ENCODE results near the gene MAPK8IP2.

MAPK8IP2 gene

DNA sequence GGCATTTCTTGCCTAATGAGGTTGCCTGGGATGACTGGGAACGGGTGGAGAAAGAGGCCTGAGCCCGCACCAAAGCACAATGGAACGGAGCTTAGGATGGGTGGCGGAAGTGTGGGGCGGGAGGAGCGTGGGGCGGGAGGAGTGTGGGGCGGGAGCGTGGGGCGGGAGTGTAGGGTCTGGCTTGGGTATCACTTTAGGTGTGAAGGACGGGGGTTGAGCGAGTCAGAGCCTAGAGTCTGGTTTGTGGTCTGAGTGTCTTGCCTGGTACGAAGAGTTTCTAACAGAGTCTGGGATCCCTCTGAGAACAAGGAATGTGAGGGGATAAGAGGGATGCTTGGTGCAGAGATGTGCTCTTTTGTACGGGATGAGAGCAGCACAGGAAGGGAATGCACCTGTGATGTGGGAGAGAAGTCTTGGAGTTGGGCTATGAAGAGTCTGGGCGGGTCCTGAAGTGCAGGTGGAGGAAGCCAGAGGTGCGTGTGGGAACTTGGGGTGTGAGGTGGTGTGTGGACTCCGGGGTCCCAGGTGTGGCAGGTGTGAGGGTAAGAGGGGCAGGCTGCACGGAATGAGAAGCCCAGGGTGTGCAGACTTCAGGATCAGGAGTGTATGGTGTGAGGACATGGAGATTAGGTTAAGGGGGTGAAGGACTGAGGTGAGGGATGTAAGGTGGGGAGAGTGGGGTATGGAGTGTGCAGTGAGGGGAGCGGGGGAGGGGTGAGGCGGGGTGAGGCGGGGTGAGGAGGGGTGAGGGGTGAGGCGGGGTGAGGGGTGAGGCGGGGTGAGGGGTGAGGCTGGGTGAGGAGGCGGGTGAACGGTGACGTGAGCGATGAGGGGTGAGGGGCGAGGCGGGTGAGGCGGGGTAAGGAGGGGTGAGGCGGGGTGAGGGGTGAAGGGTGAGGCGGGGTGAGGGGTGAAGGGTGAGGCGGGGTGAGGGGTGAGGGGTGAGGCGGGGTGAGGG lies 38.9 kb upstream of the MAPK8IP2 start:
- TF ChIP-seq, protein P1, sequence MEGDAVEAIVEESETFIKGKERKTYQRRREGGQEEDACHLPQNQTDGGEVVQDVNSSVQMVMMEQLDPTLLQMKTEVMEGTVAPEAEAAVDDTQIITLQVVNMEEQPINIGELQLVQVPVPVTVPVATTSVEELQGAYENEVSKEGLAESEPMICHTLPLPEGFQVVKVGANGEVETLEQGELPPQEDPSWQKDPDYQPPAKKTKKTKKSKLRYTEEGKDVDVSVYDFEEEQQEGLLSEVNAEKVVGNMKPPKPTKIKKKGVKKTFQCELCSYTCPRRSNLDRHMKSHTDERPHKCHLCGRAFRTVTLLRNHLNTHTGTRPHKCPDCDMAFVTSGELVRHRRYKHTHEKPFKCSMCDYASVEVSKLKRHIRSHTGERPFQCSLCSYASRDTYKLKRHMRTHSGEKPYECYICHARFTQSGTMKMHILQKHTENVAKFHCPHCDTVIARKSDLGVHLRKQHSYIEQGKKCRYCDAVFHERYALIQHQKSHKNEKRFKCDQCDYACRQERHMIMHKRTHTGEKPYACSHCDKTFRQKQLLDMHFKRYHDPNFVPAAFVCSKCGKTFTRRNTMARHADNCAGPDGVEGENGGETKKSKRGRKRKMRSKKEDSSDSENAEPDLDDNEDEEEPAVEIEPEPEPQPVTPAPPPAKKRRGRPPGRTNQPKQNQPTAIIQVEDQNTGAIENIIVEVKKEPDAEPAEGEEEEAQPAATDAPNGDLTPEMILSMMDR (IDR thresholded peaks at IDR 0.05; ENCODE audit: insufficient read depth, low read length, missing control alignments) = no peak
- ChIA-PET CTCF (interaction anchor here (1.3 to 2.5 kb wide), 3 partner anchors 11 to 59 kb away, joined by 3 to 10 read pairs (median 10); partner anchors contain the start of gene SCO2), POLR2A (no interaction called here)
- H3K4me3 ChIP-seq (ENCODE audit: low read depth, low read length) = no peak overlapping the region
- DNase-seq (ENCODE audit: low read depth, low spot score) = no peak

DNA sequence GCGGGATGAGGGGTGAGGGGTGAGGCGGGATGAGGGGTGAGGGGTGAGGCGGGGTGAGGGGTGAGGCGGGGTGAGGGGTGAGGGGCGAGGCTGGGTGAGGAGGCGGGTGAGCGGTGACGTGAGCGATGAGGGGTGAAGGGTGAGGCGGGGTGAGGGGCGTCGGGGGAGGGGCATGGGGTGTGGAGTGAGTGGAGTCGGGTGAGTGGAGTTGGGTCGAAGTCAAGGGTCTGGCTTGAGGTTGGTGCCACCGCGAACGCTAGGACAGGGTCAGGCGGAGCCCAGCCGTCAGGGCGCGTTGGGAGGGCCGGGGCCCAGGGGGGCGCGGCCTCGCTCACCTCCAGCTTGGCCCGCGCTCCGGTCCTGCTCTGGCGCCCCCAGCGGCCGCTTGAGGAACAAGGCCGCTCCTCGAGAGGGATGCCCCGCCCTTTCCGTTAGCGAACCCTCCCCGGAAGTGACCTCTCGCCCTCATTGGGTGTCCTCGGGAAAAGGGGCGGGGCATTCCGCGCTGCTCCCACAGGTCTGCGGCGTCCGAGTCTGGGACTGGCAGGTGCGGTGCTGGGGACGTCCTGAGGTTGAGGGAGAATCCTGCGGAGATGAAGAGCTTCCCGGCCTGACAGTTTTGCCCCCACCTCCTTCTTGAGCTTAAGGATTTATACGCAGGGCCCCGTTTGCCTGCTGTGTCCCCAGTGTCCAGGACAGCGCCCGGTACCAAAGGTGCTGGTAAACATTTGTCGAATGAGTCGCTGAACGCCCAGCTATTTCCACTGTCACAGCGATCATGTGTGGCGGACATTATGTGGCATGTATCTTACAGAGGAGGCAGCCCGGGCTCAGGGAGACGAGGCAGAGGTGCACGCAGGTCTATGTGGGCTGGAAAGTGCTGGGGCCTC lies 37.8 kb upstream of the MAPK8IP2 start, which contains the start of gene SYCE3:
Gene SYCE3 (minus strand): TSS at position 397 of the 890 bp plus-strand sequence. CDS start 6,514 bp downstream, outside the sequence.
- ChIA-PET POLR2A (interaction anchor here (1.3 kb wide), 1 partner anchor 15 kb away, joined by 3 read pairs; no protein-coding TSS in a partner anchor), CTCF (interaction anchor here (0.6 to 5.1 kb wide), 27 partner anchors 7 to 93 kb away, joined by 3 to 124 read pairs (median 5); partner anchors contain the start of genes ARSA, CHKB, CPT1B and KLHDC7B)
- TF ChIP-seq, protein P1 (IDR thresholded peaks at IDR 0.05; ENCODE audit: insufficient read depth, low read length, missing control alignments) = peak; percentile 91
- DNase-seq (ENCODE audit: low read depth, low spot score) = peak; percentile 28
- H3K4me3 ChIP-seq (ENCODE audit: low read depth, low read length) = peak within 1 kb of the TSS; percentile 67

DNA sequence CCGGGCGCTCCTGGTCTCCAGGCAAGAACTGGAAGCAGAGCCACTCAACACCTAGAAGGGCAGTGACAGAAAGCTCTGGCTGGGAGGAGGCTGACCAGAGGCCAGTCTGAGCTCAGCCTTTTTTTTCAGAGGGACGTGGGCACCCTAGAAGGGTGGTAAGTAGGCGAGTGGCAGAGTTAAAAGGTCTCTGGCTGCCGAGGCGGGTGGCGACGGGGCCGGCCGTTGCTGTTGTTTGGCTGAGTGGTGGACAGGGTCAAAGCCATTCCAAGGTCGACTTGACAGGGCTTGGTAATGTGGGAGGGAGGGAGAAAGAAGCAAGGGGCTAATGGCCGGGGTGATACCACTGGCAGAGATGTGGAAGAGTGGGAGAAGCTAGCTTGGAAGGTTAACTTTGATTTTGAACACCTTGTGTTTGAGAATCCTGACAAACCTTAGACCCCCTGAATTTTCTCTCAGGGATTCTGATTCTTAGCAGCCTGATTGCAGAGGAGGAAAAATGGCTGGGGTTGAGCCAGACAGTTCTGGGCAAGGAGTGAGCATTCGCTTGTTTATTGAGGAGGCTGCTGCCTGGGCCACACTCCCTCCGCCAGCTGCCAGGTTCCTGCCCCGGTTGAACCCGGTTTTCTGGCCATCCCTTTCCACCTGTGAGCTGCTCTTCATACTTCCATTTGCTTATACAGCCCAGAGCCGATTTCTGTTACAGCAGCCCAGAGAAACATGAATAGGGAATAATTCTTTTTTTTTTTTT lies 37.0 kb upstream of the MAPK8IP2 start:
- TF ChIP-seq, protein P1 (IDR thresholded peaks at IDR 0.05; ENCODE audit: insufficient read depth, low read length, missing control alignments) = no peak
- POLR2A ChIA-PET = interaction anchor here (1.3 kb wide), 1 partner anchor 16 kb away, joined by 3 read pairs; no protein-coding TSS in a partner anchor
- H3K4me3 ChIP-seq (ENCODE audit: low read depth, low read length) = peak overlapping the region; percentile 67
- CTCF ChIA-PET = interaction anchor here (0.6 to 5.1 kb wide), 27 partner anchors 8 to 92 kb away, joined by 3 to 124 read pairs (median 5); partner anchors contain the start of genes ARSA, CHKB, CPT1B and KLHDC7B
- DNase-seq (ENCODE audit: low read depth, low spot score) = no peak

DNA sequence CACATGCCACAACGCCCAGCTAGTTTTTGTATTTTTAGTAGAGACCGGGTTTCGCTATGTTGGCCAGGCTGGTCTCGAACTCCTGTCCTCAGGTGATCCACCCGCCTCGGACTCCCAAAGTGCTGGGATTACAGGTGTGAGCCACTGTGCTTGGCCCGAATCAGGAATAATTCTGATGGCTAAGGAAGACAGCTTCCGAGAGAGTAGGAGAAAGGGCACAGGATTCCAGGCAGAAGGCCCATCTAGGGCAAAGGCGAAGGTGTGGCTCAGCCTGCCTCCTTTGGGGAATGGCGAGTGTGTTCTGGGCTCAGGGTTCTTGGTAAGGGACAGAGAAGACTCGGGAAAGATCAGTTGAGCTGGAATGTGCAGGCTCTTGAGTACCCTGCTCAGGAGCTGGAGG lies 36.3 kb upstream of the MAPK8IP2 start:
- CTCF ChIA-PET = interaction anchor here (2.2 to 5.1 kb wide), 4 partner anchors 9 to 39 kb away, joined by 15 to 124 read pairs (median 17); partner anchors contain the start of genes CPT1B, KLHDC7B and SCO2

DNA sequence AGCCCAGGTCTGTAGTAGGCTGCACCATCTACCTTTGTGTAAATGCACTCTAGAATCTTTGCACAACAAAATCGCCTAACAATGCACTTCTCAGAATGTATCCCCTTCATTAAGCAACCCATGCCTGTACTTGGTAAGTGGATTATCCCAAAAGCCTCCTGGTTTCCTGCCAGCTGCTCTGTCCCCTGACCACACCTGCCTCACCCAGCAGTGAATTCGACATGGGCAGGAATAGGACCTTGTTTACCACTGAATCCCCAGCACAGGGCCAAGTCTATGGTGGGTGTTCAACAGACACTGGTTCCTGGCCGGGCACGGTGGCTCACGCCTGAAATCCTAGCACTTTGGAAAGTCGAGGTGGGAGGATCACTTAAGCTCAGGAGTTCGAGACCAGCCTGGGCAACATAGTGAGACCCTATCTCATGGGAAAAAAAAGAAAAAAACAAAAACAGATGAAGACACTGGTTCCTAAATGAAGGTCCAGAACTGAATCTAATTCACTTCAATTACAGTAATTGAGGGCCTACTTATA lies 32.8 kb upstream of the MAPK8IP2 start:
- H3K4me3 ChIP-seq (ENCODE audit: low read depth, low read length) = no peak overlapping the region
- TF ChIP-seq, protein P1 (IDR thresholded peaks at IDR 0.05; ENCODE audit: insufficient read depth, low read length, missing control alignments) = no peak
- DNase-seq (ENCODE audit: low read depth, low spot score) = no peak
- ChIA-PET POLR2A (no interaction called here), CTCF (interaction anchor here (1.2 kb wide), 1 partner anchor 12 kb away, joined by 5 read pairs; no protein-coding TSS in a partner anchor)

More for the DNA sequence above, 36.3 kb upstream of the MAPK8IP2 start:
- POLR2A ChIA-PET = interaction anchor here (0.7 kb wide), 1 partner anchor 34 kb away, joined by 3 read pairs; the partner anchor contains the start of gene TYMP
- no peak for DNase-seq (ENCODE audit: low read depth, low spot score)
- TF ChIP-seq, protein P1 (IDR thresholded peaks at IDR 0.05; ENCODE audit: insufficient read depth, low read length, missing control alignments) = no peak
- no peak overlapping the region for H3K4me3 ChIP-seq (ENCODE audit: low read depth, low read length)

Data from AG04449 (cell line).